Parathyroid adenoma (tissue), 2 donors: ENCODE measurements around the gene CXCR6.

Experiments used
- H2AFZ ChIP-seq: fragments of 300-600 bp; sonication (generic); one replicate; pipeline ENCODE4 v1.7.0; 2017; ENCODE audit warnings: antibody characterized with exemption, mild to moderate bottlenecking
- H3K27ac ChIP-seq: fragments of 300-600 bp; sonication (generic); one replicate; pipeline ENCODE4 v1.7.0; 2017
- H3K27me3 ChIP-seq: fragments of 300-600 bp; sonication (generic); one replicate; pipeline ENCODE4 v1.7.0; 2017; ENCODE audit warnings: low read length; ENCODE audit not compliant: control insufficient read depth, insufficient read depth
- H3K36me3 ChIP-seq: fragments of 300-600 bp; sonication (generic); one replicate; pipeline ENCODE4 v1.7.0; 2017; ENCODE audit warnings: low read length; ENCODE audit not compliant: control insufficient read depth, insufficient read depth
- H3K4me1 ChIP-seq: fragments of 300-600 bp; sonication (generic); one replicate; pipeline ENCODE4 v1.7.0; 2017; ENCODE audit warnings: control low read depth
- H3K4me2 ChIP-seq: fragments of 300-600 bp; sonication (generic); one replicate; pipeline ENCODE4 v1.7.0; 2017; ENCODE audit warnings: low read length
- H3K4me3 ChIP-seq: fragments of 300-600 bp; sonication (generic); one replicate; pipeline ENCODE4 v1.7.0; 2017; ENCODE audit warnings: low read depth, low read length
- H3K79me2 ChIP-seq: fragments of 300-600 bp; sonication (generic); one replicate; pipeline ENCODE4 v1.7.0; 2017; ENCODE audit warnings: control low read depth
- H3K9ac ChIP-seq: fragments of 300-600 bp; sonication (generic); one replicate; pipeline ENCODE4 v1.7.0; 2017; ENCODE audit warnings: mild to moderate bottlenecking
- H3K9me3 ChIP-seq: fragments of 300-600 bp; sonication (generic); one replicate; pipeline ENCODE4 v1.7.0; 2017; ENCODE audit warnings: low read length; ENCODE audit not compliant: control insufficient read depth
- TF ChIP-seq, protein P1 (sequence below): fragments of 300-600 bp; sonication (generic); IDR thresholded peaks from one replicate; pipeline ENCODE4 v1.7.0; 2017; ENCODE audit warnings: antibody characterized with exemption, mild to moderate bottlenecking
- donor health status: primary hyperparathyroidism.

CXCR6 gene

DNA sequence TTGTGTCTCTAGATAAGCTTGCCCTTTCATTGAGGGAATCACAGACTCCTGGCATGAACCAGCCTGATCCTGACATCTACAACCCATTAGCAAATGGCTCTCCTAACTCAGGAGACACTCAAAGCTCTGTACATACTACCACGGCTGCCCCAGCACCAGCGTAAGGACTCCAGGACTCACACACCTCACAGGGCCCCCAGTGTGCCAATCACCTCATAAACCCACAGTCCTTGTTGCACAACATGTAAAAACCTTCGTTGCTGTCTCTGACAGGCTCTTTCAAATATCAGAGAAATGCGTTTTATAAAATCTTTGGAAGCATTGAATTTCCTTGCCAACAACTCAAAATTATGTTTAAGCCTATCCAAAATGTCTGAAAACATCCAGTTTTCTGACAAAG lies 45.1 kb downstream of the CXCR6 start:
- no peak overlapping the region for H2AFZ ChIP-seq
- no peak overlapping the region for H3K9ac ChIP-seq
- no peaks in the 10 kb centered on the region for H3K79me2 ChIP-seq
- H3K4me2 ChIP-seq = no peak overlapping the region
- no peaks in the 10 kb centered on the region for H3K9me3 ChIP-seq
- H3K36me3 ChIP-seq = no peaks in the 10 kb centered on the region
- TF ChIP-seq, protein P1, sequence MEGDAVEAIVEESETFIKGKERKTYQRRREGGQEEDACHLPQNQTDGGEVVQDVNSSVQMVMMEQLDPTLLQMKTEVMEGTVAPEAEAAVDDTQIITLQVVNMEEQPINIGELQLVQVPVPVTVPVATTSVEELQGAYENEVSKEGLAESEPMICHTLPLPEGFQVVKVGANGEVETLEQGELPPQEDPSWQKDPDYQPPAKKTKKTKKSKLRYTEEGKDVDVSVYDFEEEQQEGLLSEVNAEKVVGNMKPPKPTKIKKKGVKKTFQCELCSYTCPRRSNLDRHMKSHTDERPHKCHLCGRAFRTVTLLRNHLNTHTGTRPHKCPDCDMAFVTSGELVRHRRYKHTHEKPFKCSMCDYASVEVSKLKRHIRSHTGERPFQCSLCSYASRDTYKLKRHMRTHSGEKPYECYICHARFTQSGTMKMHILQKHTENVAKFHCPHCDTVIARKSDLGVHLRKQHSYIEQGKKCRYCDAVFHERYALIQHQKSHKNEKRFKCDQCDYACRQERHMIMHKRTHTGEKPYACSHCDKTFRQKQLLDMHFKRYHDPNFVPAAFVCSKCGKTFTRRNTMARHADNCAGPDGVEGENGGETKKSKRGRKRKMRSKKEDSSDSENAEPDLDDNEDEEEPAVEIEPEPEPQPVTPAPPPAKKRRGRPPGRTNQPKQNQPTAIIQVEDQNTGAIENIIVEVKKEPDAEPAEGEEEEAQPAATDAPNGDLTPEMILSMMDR = no peak
- no peak overlapping the region for H3K4me3 ChIP-seq
- H3K27me3 ChIP-seq = no peaks in the 10 kb centered on the region
- peaks cover 28% of the 10 kb centered on the region for H3K4me1 ChIP-seq
- H3K27ac ChIP-seq = no peak overlapping the region

DNA sequence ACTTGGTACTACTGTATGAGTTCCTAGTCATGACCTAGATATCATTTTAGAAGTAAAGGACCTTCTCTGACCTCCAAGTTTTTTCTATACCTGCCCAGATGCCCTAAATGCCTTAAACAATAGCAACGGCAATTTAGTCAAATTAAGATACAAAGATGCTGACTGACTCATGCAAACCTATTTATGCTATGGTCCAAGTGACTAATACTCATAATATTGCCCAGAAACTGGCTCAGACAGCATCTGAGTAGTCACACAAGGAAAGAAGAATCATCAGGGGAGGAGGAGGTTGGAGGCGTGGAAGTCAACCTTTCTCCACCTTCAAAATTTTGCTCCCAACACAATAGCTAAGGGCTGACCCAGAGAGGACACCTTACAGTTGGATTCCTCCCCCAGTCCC lies 45.5 kb downstream of the CXCR6 start:
- no peaks in the 10 kb centered on the region for H3K27me3 ChIP-seq
- H3K9ac ChIP-seq = no peak overlapping the region
- no peaks in the 10 kb centered on the region for H3K9me3 ChIP-seq
- H3K4me3 ChIP-seq = no peak overlapping the region
- no peak overlapping the region for H3K27ac ChIP-seq
- no peak overlapping the region for H2AFZ ChIP-seq
- H3K79me2 ChIP-seq = no peaks in the 10 kb centered on the region
- TF ChIP-seq, protein P1 = no peak
- peaks cover 23% of the 10 kb centered on the region for H3K4me1 ChIP-seq
- H3K4me2 ChIP-seq = no peak overlapping the region
- H3K36me3 ChIP-seq = no peaks in the 10 kb centered on the region

DNA sequence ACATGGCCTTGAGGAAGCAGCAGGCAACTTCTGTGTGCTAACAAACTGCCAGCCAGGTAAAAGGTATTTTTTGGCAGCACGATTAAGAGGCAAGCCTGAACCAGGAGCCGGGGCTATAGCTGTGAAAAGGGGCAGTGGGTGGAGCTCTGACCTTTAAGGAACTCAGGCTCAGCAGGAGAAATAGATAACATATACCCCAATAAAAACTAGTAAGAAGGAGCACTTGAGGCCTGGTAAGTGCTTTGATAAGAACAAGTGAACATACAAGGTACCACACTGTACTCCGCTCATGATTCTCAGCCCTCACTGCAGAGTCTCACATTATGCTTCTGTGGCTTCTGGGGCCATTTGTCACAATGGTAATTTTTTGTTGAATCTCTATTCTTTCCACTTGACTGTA lies 46.9 kb downstream of the CXCR6 start:
- Histone ChIP-seq H3K36me3 (no peaks in the 10 kb centered on the region), H3K9me3 (no peaks in the 10 kb centered on the region), H3K9ac (no peak overlapping the region), H3K27me3 (no peaks in the 10 kb centered on the region), H3K4me1 (peaks cover 15% of the 10 kb centered on the region), H3K27ac (no peak overlapping the region), H3K4me2 (no peak overlapping the region), H3K4me3 (no peak overlapping the region), H3K79me2 (no peaks in the 10 kb centered on the region), H2AFZ (no peak overlapping the region)
- TF ChIP-seq, protein P1 = no peak

DNA sequence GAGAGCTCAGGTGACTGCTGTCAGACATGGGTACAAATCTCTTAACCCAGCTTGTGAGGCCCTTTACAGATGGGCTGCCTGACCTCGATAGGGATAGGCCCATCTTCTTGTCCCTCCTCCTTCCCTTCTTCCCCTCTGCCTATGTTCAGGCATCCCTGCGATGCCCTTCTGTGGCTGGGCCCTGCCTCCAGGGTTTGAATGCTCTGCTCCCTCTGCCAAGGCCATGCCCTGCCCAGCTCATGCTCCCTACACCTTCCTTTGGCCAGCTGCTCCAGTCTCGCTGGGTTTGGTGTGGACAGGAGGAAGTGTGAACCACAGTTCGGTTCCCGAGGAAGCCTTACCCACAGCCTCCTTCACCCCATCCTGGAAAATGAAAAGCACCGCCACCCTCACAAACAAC lies 48.1 kb downstream of the CXCR6 start:
- Histone ChIP-seq H3K27me3 (no peaks in the 10 kb centered on the region), H3K9ac (no peak overlapping the region), H3K4me2 (no peak overlapping the region), H3K79me2 (no peaks in the 10 kb centered on the region), H3K4me3 (no peak overlapping the region), H3K4me1 (peaks cover 12% of the 10 kb centered on the region), H3K36me3 (no peaks in the 10 kb centered on the region), H3K9me3 (no peaks in the 10 kb centered on the region), H3K27ac (no peak overlapping the region), H2AFZ (no peak overlapping the region)
- TF ChIP-seq, protein P1 = no peak

DNA sequence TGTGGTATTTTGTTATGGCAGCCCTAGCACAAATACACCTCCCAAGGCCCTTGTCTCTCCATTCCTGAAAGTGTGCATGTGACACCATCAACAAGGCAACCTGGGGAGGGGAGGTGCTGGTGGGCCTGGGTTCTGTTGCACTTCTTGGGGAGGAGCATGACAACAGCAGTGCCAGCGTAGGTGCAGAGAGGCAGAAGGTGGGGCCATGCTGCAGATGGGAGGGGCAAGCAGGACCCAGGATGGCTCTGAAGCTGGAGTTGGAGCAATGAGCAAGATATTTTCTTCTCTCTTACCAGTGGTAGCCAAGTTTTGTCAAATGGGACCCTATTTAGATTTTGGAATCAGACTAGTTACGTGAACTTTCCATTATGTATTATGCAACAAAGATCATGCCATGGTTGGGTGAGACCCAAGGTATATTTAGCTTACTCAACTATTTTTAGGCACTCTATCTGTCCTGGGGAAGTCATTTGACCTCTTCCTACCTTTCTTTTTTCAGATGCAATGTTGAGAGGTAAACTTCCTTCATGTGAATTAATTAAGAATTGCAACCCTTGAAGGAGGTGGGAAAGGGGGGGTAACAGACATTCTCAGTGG lies 49.0 kb downstream of the CXCR6 start:
- H3K4me1 ChIP-seq = peaks cover 12% of the 10 kb centered on the region
- TF ChIP-seq, protein P1 = no peak
- no peaks in the 10 kb centered on the region for H3K36me3 ChIP-seq
- no peaks in the 10 kb centered on the region for H3K79me2 ChIP-seq
- H3K4me3 ChIP-seq = no peak overlapping the region
- H3K27me3 ChIP-seq = no peaks in the 10 kb centered on the region
- no peaks in the 10 kb centered on the region for H3K9me3 ChIP-seq
- no peak overlapping the region for H3K4me2 ChIP-seq
- no peak overlapping the region for H3K27ac ChIP-seq
- no peak overlapping the region for H3K9ac ChIP-seq
- no peak overlapping the region for H2AFZ ChIP-seq
